Keratinocyte (primary cell): ENCODE results near the gene CSF3R.

Experiments
- EZH2 ChIP-seq: IDR thresholded peaks from one replicate; pipeline ENCODE4 v1.6.1; 2012; ENCODE audit warnings: inconsistent platforms, mild to moderate bottlenecking, low read length, moderate library complexity
- TF ChIP-seq, protein P1 (sequence below), 3 experiments: IDR thresholded peaks in 1 of 3; conservative IDR thresholded peaks in 1 of 3; optimal IDR thresholded peaks in 1 of 3; 2 replicates in 2 of 3; 3 replicates in 1 of 3; pipeline versions ENCODE3 to v1.5.1; 2011; ENCODE audit warnings: low read length in 3 of 3, mild to moderate bottlenecking in 3 of 3, moderate library complexity in 2 of 3, control low read depth in 1 of 3, inconsistent platforms in 1 of 3; ENCODE audit not compliant: insufficient read depth in 2 of 3; ENCODE audit errors: extremely low read depth in 1 of 3

GRCh38 chr1:36482724-36483388 lies at the start of gene CSF3R:
- TF ChIP-seq, protein P1, sequence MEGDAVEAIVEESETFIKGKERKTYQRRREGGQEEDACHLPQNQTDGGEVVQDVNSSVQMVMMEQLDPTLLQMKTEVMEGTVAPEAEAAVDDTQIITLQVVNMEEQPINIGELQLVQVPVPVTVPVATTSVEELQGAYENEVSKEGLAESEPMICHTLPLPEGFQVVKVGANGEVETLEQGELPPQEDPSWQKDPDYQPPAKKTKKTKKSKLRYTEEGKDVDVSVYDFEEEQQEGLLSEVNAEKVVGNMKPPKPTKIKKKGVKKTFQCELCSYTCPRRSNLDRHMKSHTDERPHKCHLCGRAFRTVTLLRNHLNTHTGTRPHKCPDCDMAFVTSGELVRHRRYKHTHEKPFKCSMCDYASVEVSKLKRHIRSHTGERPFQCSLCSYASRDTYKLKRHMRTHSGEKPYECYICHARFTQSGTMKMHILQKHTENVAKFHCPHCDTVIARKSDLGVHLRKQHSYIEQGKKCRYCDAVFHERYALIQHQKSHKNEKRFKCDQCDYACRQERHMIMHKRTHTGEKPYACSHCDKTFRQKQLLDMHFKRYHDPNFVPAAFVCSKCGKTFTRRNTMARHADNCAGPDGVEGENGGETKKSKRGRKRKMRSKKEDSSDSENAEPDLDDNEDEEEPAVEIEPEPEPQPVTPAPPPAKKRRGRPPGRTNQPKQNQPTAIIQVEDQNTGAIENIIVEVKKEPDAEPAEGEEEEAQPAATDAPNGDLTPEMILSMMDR (optimal IDR thresholded peaks at IDR 0.05 in 1 of 3, IDR thresholded peaks at IDR 0.05 in 1 of 3, conservative IDR thresholded peaks at IDR 0.05 in 1 of 3; ENCODE audit: extremely low read depth in 1 of 3, insufficient read depth in 2 of 3, low read length in 3 of 3): no peak
- TF ChIP-seq EZH2: no peak
